GM10847 (cell line): ENCODE data around the gene EFCAB6.

Source experiments
- POLR2A ChIP-seq: IDR thresholded peaks from 2 replicates; pipeline ENCODE4 v1.6.1; 2011; ENCODE audit not compliant: insufficient read length; ENCODE audit errors: extremely low read depth

EFCAB6 gene

DNA sequence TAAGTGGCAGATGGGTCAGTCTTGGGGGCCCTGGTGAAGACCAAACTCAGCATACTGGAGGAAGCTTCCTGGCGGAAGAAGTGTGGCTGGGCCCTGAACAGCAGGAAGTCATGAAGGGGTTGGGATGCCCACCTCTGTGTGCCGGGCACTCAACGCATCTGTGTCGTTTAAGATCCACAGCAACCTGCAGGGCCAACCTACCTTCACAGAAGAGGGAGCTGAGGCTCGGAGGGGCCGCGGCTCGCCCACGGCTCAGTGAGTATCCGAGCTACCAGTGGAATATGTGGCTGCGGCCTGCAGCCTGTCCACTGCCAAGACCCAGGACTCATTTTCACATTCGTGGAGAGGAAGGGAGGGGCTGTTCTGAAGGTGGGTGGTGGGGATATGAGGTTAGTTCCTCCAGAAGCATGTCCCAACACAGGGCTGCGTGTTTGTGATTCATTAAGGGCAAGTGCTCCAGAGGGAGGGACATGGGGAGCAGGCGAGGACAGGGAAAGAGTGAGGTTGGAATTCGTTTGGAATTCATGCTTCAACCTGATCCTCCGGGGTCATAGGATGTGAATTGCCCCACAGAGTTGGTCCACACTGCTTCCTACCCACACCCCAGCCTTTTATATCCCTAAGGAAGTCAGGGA is 300.7 kb downstream of the EFCAB6 start:
- TF ChIP-seq POLR2A: no peak

DNA sequence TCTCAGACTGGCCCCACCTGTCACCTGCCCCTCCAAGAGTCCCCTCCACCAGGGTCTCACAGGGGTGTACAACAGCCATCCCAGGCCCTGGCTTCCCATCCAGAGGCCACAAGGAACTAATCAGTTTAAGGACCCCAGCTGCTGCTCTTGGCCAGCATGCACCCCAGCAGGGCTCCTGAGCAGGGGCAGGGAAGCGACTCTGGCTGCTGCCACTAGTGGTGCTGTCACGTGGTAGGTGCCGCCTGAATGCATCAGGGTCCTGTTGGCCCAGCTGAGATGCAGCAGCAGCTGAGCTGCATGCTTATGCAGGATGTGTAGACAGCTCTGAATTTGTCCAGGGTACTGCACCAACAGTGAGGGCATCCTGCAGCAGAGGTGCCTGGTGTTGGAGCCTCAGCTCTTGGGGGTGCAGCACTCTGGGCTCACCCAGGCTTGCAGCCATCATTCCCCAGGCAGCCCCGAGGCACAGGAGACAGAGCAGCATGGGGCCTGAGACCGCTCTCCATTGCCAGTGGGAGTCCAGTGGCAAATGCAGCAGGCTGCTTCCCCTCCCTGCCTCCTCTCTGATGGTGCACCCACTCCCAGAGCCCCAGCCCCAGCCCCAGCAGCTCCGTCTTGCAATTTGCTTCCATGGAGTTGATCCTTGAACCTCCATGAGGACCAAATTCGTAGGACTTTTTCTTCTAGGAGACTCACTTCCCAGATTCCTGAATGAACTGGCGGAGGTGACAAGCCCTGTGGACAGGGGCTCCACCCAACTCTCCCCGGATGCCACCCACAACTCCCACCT is 301.6 kb downstream of the EFCAB6 start:
- no peak for TF ChIP-seq POLR2A

DNA sequence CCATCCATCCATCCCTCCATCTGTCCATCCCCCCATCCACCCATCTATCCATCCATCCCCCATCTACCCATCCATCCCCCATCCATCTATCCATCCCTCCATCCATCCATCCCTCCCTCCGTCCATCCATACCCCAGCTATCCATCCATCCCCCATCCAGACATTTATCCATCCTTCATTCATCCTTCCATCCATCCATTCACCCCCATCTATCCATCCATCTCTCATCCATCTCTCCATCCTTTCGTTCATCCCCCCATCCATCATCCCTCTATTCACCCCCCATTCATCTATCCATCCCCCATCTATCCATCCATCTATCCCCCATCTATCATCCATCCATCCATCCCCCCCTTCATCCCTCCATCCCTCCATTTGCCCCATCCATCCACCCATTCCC is 302.8 kb downstream of the EFCAB6 start:
- TF ChIP-seq POLR2A: no peak

DNA sequence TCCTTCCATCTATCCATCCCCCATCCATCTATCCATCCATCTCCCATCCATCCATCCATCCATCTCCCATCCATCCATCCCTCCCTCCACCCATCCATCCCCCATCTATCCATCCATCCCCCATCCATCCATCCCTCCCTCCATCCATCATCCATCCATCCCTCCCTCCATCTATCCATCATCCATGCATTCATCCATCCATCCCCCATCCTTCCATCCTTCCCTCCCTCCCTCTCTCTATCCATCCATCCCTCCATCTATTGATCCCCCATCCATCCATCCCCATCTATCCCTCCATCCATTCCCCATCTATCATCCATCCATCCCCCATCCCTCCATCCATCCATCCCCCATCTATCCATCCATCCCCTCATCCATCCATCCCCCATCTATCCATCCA is 303.6 kb downstream of the EFCAB6 start:
- no peak for TF ChIP-seq POLR2A

DNA sequence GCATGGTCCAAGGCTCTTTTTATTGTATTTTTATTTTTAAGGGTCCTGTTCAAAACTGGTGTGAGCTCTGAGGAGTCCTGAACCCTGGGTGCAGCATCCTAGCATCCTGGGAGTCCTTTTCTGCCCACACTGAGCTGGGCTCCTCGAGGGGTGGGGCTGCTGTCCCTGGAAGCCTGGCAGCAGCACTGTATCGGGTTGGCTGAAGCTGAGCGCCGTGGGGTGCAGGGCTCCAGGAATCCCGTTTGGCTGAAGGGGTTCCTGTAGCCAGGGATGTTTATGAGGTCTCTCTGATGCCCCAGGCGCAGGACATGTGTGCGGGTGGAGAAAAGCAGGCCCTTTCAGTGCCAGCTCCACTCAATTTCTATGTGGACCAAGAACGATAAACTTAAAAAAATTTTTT is 304.9 kb downstream of the EFCAB6 start:
- no peak for TF ChIP-seq POLR2A

DNA sequence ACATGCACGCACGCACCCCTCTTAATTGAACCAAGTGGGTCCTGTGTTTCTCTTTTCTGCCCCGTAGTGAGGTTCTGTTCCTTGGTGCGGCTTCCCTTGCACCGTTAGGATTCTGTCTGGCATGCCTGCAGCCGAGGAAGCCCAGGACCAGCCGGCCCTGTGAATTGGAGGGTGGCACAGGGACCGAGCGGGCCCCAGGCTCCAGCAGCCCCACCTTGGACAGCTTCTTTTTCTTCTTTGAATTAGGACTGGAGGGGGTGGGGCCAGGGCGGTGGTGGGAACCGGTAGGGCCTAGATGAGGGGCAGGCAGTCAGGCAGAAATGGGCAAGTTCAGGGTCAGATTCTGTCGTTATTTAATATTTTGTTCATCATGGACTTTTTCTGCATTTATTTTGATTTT is 305.6 kb downstream of the EFCAB6 start:
- no peak for TF ChIP-seq POLR2A

DNA sequence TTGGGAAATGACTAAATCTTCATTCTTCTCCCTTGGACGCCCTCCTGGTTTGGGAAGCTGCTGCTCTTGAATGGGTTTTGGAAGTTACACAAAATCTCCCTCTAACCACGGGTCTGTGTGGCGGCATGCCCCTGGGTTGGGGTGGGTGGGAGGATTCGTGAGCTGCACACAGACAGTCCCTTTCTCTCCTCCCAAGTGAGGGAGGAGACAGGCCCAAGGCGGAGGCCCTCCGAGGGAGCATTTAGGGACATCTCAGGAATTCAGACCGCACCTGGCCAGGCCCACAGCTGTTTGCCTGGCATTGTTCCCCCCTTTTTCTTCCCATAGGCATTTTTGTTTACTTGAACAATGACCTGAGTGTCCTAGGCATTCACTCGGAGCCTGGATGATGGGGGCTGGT is 306.2 kb downstream of the EFCAB6 start:
- no peak for TF ChIP-seq POLR2A

DNA sequence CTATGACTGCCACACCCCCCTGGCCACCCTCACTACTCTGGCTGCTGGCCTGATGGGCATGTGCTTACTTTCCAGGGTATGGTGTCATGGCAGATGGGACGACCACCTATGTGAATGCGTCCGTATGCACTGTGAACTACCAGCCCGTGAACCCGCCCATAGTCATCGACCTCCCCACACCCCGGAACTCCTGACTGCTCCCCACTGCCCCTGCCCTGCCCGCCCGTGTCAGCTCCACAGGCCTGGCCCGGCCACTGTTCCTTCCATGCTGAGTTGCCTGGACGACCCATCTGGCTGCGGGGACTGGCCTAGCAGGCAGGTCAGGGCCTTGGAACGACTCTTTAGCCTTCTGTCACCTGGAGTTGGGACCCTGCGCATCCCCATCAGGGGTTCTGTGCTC is 306.7 kb downstream of the EFCAB6 start:
- TF ChIP-seq POLR2A: no peak

DNA sequence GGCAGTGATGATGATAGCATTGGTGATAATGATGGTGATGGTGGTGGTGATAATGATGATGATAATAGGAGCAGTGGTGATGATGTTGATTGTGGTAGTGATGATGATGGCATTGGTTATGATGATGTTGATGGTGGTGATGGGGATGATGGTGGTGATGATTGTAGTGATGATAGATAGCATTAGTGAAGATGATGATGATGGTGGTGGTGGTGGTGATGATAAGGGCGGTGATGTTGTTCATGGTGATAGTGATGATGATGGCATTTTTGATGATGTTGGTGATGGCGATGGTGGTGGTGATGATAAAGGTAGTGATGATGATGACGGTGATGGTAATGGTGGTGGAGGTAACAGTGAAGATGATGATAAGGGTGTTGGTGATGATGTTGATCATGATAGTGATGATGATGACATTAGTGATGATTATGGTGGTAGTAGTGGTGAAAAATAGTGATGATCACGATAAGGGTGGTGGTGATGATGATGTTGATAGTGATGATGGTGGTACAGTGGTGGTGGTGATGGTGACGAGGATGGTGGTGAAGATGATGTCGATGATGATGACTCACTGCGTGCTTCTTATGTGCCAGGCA is 307.3 kb downstream of the EFCAB6 start:
- no peak for TF ChIP-seq POLR2A

DNA sequence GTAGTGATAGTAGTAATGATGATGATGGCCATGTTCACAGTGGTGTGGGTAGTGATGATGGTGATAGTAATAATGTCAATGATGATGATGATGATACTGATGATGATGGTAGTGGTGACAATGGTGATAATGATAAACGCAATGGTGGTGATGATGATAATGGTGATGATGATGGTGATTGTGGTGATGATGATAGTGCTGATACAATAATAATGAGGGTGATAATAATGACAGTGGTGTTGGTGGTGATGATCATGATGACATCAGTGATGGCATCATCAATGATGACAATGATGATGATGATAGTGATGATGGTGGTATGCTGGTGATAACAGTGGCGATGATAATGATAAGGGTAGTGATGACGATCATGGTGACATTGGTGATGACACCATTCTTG is 308.0 kb downstream of the EFCAB6 start:
- TF ChIP-seq POLR2A: no peak

DNA sequence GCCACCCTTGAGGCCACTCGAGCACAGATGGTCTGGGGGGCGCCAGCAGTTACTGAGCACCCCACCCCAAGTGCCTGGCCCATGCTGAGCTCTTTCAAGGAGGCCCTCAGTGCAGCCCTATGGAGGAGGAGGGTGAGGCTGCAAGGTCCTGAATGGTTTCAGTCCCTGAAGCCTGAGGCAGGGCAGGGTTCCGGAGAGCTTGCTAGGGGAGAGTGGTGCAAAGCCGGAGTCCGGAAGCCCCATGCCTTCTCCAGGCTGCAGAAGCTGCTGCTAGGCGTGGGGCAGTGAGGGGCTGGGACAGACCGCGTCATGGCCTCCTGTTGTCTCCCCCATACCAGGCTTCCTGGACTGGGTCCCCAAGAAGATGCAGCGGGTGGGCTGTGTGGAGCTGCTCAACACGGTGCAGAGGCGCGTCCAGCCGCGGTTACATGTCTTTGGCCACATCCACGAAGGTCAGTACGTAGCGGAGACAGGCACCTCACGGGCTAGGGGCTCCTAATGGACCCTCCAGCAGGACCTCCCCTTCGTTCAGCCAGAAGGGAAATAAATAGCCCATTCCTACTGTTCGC is 309.7 kb downstream of the EFCAB6 start:
- TF ChIP-seq POLR2A: no peak

DNA sequence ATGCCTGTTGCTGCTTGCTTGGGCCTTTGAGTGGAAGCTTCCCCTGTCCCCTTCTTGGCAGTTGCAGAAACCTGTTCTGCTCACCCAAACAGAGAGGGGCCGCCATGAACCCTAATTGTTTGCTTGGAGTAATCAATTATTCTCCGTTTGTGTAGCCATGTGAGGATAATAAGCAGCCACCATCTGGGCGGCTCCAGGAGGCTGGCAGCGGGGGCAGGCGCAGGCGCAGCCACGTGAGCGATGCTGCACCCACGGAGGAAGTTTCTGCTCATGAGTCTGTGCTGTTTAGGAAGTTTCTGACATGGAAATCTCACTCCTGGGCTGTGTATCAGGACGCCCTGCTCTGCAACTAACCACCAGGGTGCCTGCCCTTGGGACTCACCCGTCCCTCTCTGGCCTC is 310.2 kb downstream of the EFCAB6 start:
- no peak for TF ChIP-seq POLR2A

DNA sequence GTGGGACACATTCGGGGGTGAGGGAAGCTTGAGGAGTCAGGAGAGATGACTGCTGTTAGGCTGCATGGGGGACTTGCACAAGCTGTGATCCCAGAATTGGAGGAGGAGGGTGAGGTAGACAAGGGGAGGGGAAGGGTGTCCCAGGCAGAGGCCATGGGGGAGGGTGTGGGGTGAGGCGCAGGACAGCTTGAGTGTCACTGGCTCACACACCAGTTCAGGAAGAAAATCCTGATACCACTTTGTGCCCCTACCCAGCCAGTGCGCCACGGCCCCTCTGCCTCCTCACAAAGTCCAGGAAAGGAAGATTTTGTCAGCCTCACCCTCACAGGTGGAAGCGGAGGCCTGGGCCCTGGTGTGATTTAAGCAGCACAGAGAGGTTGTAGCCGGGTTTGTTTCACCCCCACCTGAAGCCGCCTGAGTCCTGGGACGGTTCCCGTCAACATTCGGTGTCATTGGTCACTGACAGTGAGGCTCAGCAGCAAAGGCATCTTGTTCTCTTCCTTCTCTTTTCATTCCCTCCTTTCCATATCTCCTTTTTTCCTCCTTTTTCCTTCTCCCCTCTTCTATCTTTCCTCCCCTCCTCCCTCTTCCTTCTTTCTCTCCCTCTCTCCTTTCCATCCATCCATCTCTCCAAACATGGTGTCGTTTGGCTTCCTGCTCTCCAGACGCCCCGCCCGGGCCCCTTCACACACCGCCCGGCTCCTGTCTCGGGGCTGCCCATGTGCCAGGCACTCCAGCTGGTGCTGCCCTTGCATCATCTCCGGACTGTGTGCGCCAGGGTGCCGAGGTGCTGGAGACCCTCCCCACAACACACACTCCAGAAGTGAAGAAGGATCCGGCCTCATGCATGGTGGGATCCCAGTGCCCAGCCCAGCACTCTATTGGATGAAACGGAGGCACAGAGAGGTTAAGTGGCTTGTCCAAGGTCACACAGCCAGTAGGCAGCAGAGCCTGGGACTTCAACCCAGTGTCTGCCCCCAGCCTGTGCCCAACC is 311.0 kb downstream of the EFCAB6 start:
- no peak for TF ChIP-seq POLR2A

DNA sequence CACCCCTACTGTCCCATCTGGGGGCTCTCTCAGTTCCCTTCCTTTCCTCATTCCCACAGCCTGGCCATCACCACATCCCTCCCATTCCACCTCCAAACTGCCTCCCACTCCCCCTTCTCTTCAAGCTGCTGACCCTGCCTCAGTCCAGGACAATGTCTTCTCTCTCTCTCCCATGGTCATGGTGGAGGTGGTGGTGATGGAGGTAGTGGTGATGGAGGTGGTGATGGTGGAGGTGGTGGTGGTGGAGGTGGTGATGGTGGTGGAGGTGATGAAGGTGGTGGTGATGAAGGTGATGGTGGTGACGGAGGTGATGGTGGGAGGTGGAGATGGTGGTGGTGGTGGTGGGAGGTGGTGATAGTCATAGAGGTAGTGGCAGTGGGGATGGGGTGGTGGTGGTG is 313.2 kb downstream of the EFCAB6 start:
- no peak for TF ChIP-seq POLR2A
